ENCODE measurements around the gene NTSR1.

DNA sequence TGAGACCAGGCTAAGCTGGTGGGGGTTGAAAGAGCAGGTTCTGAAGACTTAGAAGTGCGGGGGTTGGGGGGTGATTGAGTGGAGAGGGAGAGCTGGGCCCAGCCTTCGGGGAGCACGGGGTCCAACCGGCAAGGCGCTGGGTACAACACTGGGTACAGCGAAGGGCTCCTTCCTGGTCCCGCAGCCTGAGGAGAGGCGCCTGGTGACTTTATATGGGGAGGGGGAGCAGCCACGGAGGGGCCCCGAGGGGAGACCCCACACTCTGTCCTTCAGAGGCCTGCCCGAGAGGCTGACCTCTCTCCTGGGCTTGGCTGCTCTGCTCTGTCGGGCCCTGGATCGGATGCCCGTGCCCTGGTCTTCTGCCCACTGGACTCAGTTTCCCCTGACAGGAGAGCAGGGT lies 10.4 kb upstream of the NTSR1 start:
- TF ChIP-seq, protein P1, sequence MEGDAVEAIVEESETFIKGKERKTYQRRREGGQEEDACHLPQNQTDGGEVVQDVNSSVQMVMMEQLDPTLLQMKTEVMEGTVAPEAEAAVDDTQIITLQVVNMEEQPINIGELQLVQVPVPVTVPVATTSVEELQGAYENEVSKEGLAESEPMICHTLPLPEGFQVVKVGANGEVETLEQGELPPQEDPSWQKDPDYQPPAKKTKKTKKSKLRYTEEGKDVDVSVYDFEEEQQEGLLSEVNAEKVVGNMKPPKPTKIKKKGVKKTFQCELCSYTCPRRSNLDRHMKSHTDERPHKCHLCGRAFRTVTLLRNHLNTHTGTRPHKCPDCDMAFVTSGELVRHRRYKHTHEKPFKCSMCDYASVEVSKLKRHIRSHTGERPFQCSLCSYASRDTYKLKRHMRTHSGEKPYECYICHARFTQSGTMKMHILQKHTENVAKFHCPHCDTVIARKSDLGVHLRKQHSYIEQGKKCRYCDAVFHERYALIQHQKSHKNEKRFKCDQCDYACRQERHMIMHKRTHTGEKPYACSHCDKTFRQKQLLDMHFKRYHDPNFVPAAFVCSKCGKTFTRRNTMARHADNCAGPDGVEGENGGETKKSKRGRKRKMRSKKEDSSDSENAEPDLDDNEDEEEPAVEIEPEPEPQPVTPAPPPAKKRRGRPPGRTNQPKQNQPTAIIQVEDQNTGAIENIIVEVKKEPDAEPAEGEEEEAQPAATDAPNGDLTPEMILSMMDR (IDR thresholded peaks at IDR 0.05): no peak
- TF ChIP-seq POLR2A (IDR thresholded peaks at IDR 0.05): no peak

Data from testis (tissue), 2 donors.